ENCODE measurements around the gene SEC23A. TPM values are rescaled to one million over a fixed set of nuclear protein-coding genes. Genes with fewer than 3 reads are reported as not detected.
A peak's percentile ranks its signal among the peaks of the same experiment; 100 is the strongest.

SEC23A gene
- total and polyA plus RNA-seq, 2 of the 13 experiments (the other 11 are each of a cell fraction or from before 2014, with no cell fraction given): 403 to 887 TPM

- TF ChIP-seq TIGD3 (CRISPR knock-in tag; IDR thresholded peaks at IDR 0.05; ENCODE audit: borderline replicate concordance) (no peak; the same call in 1 of the 2 replicates), ZNF24 (IDR thresholded peaks at IDR 0.05) (no peak), ZEB1 (IDR thresholded peaks at IDR 0.05; ENCODE audit: insufficient replicate concordance, low read depth) (no peak), ZBTB2 (CRISPR knock-in tag; IDR thresholded peaks at IDR 0.05; ENCODE audit: low read depth) (no peak), HBP1 (CRISPR knock-in tag; IDR thresholded peaks at IDR 0.05; ENCODE audit: low read depth) (peak; percentile 79; the same call in 1 of the 2 replicates), ZNF441 (CRISPR knock-in tag; IDR thresholded peaks at IDR 0.05; ENCODE audit: borderline replicate concordance) (peak; percentile 70; the same call in 1 of the 2 replicates), ZNF768 (CRISPR knock-in tag; IDR thresholded peaks at IDR 0.05) (no peak), ZNF850 (CRISPR knock-in tag; conservative IDR thresholded peaks at IDR 0.05) (no peak), STAT5B (CRISPR knock-in tag; IDR thresholded peaks at IDR 0.05) (no peak), USF2 (IDR thresholded peaks at IDR 0.05; ENCODE audit: low read depth, low read length) (no peak), USF2 (CRISPR knock-in tag; IDR thresholded peaks at IDR 0.05; ENCODE audit: borderline replicate concordance) (no peak), ZNF350 (CRISPR knock-in tag; IDR thresholded peaks at IDR 0.05; ENCODE audit: borderline replicate concordance, low read depth) (no peak), SRF (IDR thresholded peaks at IDR 0.05; ENCODE audit: low read depth, low read length) (no peak), ZNF274 (CRISPR knock-in tag; IDR thresholded peaks at IDR 0.05) (no peak), ZNF691 (CRISPR knock-in tag; IDR thresholded peaks at IDR 0.05; ENCODE audit: borderline replicate concordance, low read depth) (no peak), ATF7-NPFF (CRISPR knock-in tag; IDR thresholded peaks at IDR 0.05; ENCODE audit: low read depth) (no peak), POGK (CRISPR knock-in tag; conservative IDR thresholded peaks at IDR 0.05) (0 out of 2 replicates have a peak, but pooled peaks have one; percentile 12), ZNF468 (CRISPR knock-in tag; IDR thresholded peaks at IDR 0.05) (no peak)
Measured at GRCh38 chr14:39145266-39145966, 42.4 kb upstream of the SEC23A start (continued).
